Measurements from ENCODE around the gene ITPKB.
"Not testable (repeated sequence)": the region's sequence is repeated elsewhere in the genome, so short reads cannot be mapped to it uniquely, and the experiment has no call there.

The ITPKB gene
- total RNA-seq = 328 to 490 reads per million in 2 donors

- DNase-seq = peak; percentile 51
Observed at GRCh38 chr1:226738995-226739695, at the start of gene ITPKB. ITPKB (minus strand) TSS chr1:226739282; CDS start chr1:226737458, 1,824 bp downstream.

- DNase-seq = no peak
Observed at GRCh38 chr1:226787638-226788037, 48.6 kb upstream of the ITPKB start.

- DNase-seq = no peak
Observed at GRCh38 chr1:226787071-226787470, 48.0 kb upstream of the ITPKB start.

GRCh38 chr1:226786550-226786949 lies 47.5 kb upstream of the ITPKB start:
- no peak for DNase-seq

- no peak for DNase-seq
Observed at GRCh38 chr1:226785805-226786204, 46.7 kb upstream of the ITPKB start.

GRCh38 chr1:226784081-226785049 lies 45.3 kb upstream of the ITPKB start:
- no peak for DNase-seq

GRCh38 chr1:226782845-226783601 lies 43.9 kb upstream of the ITPKB start:
- DNase-seq = no peak

GRCh38 chr1:226781937-226782609 lies 43.0 kb upstream of the ITPKB start:
- no peak for DNase-seq

GRCh38 chr1:226779561-226779960 lies 40.5 kb upstream of the ITPKB start:
- no peak for DNase-seq

GRCh38 chr1:226778657-226779058 lies 39.6 kb upstream of the ITPKB start:
- DNase-seq = no peak

GRCh38 chr1:226776975-226777374 lies 37.9 kb upstream of the ITPKB start:
- no peak for DNase-seq

GRCh38 chr1:226776066-226776465 lies 37.0 kb upstream of the ITPKB start:
- DNase-seq = no peak

GRCh38 chr1:226772446-226773139 lies 33.5 kb upstream of the ITPKB start:
- DNase-seq = no peak

GRCh38 chr1:226767170-226767569 lies 28.1 kb upstream of the ITPKB start:
- not testable (repeated sequence) for DNase-seq

GRCh38 chr1:226766565-226766964 lies 27.5 kb upstream of the ITPKB start:
- no peak for DNase-seq

GRCh38 chr1:226764533-226764932 lies 25.5 kb upstream of the ITPKB start:
- DNase-seq = no peak

- DNase-seq = no peak
Observed at GRCh38 chr1:226763905-226764264, 24.8 kb upstream of the ITPKB start.

- no peak for DNase-seq
Observed at GRCh38 chr1:226762988-226763904, 24.2 kb upstream of the ITPKB start.

- DNase-seq = no peak
Observed at GRCh38 chr1:226762055-226762454, 23.0 kb upstream of the ITPKB start.

GRCh38 chr1:226761322-226761721 lies 22.2 kb upstream of the ITPKB start:
- no peak for DNase-seq
